ENCODE measurements around the gene RIN2. TPM values are rescaled to one million over a fixed set of nuclear protein-coding genes. Genes with fewer than 3 reads are reported as not detected.

The RIN2 gene
- total RNA-seq, 1 experiment from 2014 or later: 1.5 TPM

- intact Hi-C loops (cut with micrococcal nuclease): no loop called here
- H3K4me3 ChIP-seq (replicated peaks in 1 of 2; ENCODE audit: low read depth in 1 of 2, low read length in 2 of 2): no peak overlapping the region
- ATAC-seq (no peak), DNase-seq (ENCODE audit: low read depth, low spot score) (no peak)
- RAD21 ChIA-PET (ENCODE audit: low non-redundant PET in 1 of 2, low total read pairs in 2 of 2, uncharacterized antibody in 2 of 2, unreplicated experiment in 2 of 2): no interaction called here
- no peaks in the 10 kb centered on the region for H3K9me2 ChIP-seq (ENCODE audit: insufficient read depth)
- BruUV-seq (replicated peaks): no TSS peak
- POLR2A ChIA-PET: interaction anchor here (1.1 kb wide), 1 partner anchor 16 kb away, joined by 3 read pairs; no protein-coding TSS in a partner anchor
- no peaks in the 10 kb centered on the region for H4K20me1 ChIP-seq (ENCODE audit: insufficient read depth)
- no peaks in the 10 kb centered on the region for H3K4me1 ChIP-seq (ENCODE audit: control insufficient read depth in 1 of 2, insufficient read depth in 2 of 2, low read length in 2 of 2)
- H3K9me3 ChIP-seq (ENCODE audit: control insufficient read depth in 1 of 2, insufficient read depth in 1 of 2, low read depth in 1 of 2, low read length in 2 of 2): no peaks in the 10 kb centered on the region
- no peak overlapping the region for H3K27ac ChIP-seq (ENCODE audit: low read depth, low read length)
- H3K4me2 ChIP-seq (ENCODE audit: low read length): no peak overlapping the region
- H3K9ac ChIP-seq (ENCODE audit: low read length): no peak overlapping the region
- TF ChIP-seq CEBPB (IDR thresholded peaks at IDR 0.05; ENCODE audit: low read depth): no peak
- no peak for TF ChIP-seq ZBTB33 (IDR thresholded peaks at IDR 0.05; ENCODE audit: extremely low read depth, insufficient replicate concordance, low read length)
- TF ChIP-seq JUND (IDR thresholded peaks at IDR 0.05): no peak
- no peak for TF ChIP-seq FOSL1 (IDR thresholded peaks at IDR 0.05; ENCODE audit: low read depth)
- TF ChIP-seq POLR2A (IDR thresholded peaks at IDR 0.05; ENCODE audit: borderline replicate concordance, extremely low read depth, insufficient read depth, insufficient read length): no peak
- TF ChIP-seq EZH2 (IDR thresholded peaks at IDR 0.05): no peak
- TF ChIP-seq ZNF274 (IDR thresholded peaks at IDR 0.05; ENCODE audit: low read depth, low read length): no peak
- no peak for TF ChIP-seq POLR2AphosphoS5 (IDR thresholded peaks at IDR 0.05; ENCODE audit: low read depth, low read length)
- H3K27me3 ChIP-seq (ENCODE audit: insufficient read depth, low read length): no peaks in the 10 kb centered on the region
- no peak overlapping the region for H2AFZ ChIP-seq (ENCODE audit: low read depth, low read length, poor library complexity, severe bottlenecking)
- no peaks in the 10 kb centered on the region for H3K79me2 ChIP-seq (ENCODE audit: insufficient read depth, low read length)
- no peaks in the 10 kb centered on the region for H3K36me3 ChIP-seq (ENCODE audit: control insufficient read depth in 1 of 2, insufficient read depth in 2 of 2, low read length in 2 of 2)
- CTCF ChIA-PET: no interaction called here
Measured at GRCh38 chr20:19773471-19773870, 15.4 kb downstream of the RIN2 start.

Measured in HCT116 (cell line).